ENCODE measurements around the gene NDUFV1. TPM values are rescaled to one million over a fixed set of nuclear protein-coding genes. Genes with fewer than 3 reads are reported as not detected.

Gene NDUFV1
- total RNA-seq, 1 experiment from 2014 or later = 250 TPM

DNA sequence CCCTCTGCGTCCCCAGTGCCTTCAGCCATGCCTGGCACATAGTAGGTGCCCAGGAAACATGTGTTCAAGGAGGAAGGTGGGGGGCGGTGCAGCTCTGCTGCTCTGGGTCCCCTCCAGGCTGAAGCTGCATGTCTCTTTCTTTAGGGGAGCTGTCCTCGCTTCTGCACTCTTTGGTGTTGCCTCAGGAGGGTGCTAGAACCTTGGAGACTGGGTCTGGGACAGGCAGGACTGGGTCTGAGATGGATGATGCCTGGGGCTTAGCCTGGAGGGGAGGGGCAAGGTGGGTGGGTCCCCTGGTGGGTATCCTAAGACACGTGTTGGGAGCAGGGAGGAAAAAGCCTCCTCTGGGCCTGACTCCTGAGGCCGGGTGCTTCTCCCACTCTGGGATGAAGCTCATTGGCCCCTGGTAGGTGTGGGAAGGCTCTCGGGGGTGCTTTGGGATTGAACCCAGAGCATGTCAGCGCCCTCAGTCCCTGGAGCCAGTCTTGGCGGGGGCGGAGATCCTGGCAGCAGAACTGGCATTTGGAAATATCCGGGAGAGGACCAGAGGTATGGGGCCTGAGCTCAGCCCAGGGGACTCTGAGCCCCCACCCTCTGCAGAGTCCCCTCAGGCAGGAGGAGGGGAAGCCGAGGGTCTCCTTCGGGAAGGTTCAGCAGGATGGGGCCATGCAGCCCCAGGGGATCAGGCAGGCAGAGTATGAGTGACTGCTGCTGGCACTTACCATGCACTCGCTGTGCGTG is 29.8 kb upstream of the NDUFV1 start:
- POLR2A ChIA-PET (ENCODE audit: low non-redundant PET) = no interaction called here
- H3K36me3 ChIP-seq (ENCODE audit: insufficient read depth, low read length, poor library complexity, severe bottlenecking) = no peaks in the 10 kb centered on the region
- H3K4me1 ChIP-seq (ENCODE audit: insufficient read depth, low read length, poor library complexity, severe bottlenecking) = peaks cover 8% of the 10 kb centered on the region
- intact Hi-C loops (cut with micrococcal nuclease; ENCODE audit: unreplicated experiment) = no loop called here
- no peak for DNase-seq (ENCODE audit: low spot score)
- no TSS peak for BruUV-seq (replicated peaks)
- H3K4me3 ChIP-seq (ENCODE audit: low read depth, low read length, poor library complexity, severe bottlenecking) = no peak overlapping the region
- no peaks in the 10 kb centered on the region for H3K9me3 ChIP-seq (ENCODE audit: low read depth, low read length, poor library complexity, severe bottlenecking)
- no peaks in the 10 kb centered on the region for H3K27me3 ChIP-seq (replicated peaks; ENCODE audit: insufficient read depth, low read depth, low read length, poor library complexity)
- no peak overlapping the region for H3K27ac ChIP-seq (ENCODE audit: low read depth, low read length, poor library complexity, severe bottlenecking)
- CTCF ChIA-PET = no interaction called here
- TF ChIP-seq EZH2 (IDR thresholded peaks at IDR 0.05; ENCODE audit: borderline replicate concordance, low read depth, low read length, poor library complexity, severe bottlenecking) = no peak
- TF ChIP-seq, protein P1, sequence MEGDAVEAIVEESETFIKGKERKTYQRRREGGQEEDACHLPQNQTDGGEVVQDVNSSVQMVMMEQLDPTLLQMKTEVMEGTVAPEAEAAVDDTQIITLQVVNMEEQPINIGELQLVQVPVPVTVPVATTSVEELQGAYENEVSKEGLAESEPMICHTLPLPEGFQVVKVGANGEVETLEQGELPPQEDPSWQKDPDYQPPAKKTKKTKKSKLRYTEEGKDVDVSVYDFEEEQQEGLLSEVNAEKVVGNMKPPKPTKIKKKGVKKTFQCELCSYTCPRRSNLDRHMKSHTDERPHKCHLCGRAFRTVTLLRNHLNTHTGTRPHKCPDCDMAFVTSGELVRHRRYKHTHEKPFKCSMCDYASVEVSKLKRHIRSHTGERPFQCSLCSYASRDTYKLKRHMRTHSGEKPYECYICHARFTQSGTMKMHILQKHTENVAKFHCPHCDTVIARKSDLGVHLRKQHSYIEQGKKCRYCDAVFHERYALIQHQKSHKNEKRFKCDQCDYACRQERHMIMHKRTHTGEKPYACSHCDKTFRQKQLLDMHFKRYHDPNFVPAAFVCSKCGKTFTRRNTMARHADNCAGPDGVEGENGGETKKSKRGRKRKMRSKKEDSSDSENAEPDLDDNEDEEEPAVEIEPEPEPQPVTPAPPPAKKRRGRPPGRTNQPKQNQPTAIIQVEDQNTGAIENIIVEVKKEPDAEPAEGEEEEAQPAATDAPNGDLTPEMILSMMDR (conservative IDR thresholded peaks at IDR 0.05; ENCODE audit: low read depth, low read length) = peak; percentile 36

DNA sequence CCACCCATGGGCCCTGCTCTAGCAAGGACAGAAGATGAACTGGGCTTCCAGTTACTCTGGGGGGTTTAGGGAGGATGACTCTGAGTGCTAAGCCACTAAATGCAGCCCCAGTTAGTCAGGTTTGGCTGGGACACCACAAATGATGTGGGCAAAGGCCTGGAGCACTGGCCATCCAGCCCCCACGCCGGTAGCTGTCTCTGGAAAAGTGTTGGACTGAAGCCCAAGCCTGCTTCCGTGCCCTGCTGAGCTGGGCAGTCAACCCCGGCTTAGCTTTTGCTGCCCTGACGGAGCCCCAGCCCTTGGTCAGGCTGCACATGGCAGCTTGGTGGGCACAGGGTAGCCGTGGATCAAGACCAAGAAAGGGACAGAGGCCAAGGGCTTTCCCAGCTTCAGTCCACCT is 28.8 kb upstream of the NDUFV1 start:
- ChIA-PET POLR2A (ENCODE audit: low non-redundant PET) (no interaction called here), CTCF (no interaction called here)
- no TSS peak for BruUV-seq (replicated peaks)
- Histone ChIP-seq H3K36me3 (ENCODE audit: insufficient read depth, low read length, poor library complexity, severe bottlenecking) (no peaks in the 10 kb centered on the region), H3K27me3 (replicated peaks; ENCODE audit: insufficient read depth, low read depth, low read length, poor library complexity) (no peaks in the 10 kb centered on the region), H3K9me3 (ENCODE audit: low read depth, low read length, poor library complexity, severe bottlenecking) (no peaks in the 10 kb centered on the region), H3K4me3 (ENCODE audit: low read depth, low read length, poor library complexity, severe bottlenecking) (no peak overlapping the region), H3K27ac (ENCODE audit: low read depth, low read length, poor library complexity, severe bottlenecking) (no peak overlapping the region), H3K4me1 (ENCODE audit: insufficient read depth, low read length, poor library complexity, severe bottlenecking) (peaks cover 17% of the 10 kb centered on the region)
- no peak for DNase-seq (ENCODE audit: low spot score)
- intact Hi-C loops (cut with micrococcal nuclease; ENCODE audit: unreplicated experiment) = no loop called here
- no peak for TF ChIP-seq EZH2 (IDR thresholded peaks at IDR 0.05; ENCODE audit: borderline replicate concordance, low read depth, low read length, poor library complexity, severe bottlenecking)
- TF ChIP-seq, protein P1 (conservative IDR thresholded peaks at IDR 0.05; ENCODE audit: low read depth, low read length) = no peak

GRCh38 chr11:67581469-67581868 is 25.3 kb upstream of the NDUFV1 start:
- H3K9me3 ChIP-seq (ENCODE audit: low read depth, low read length, poor library complexity, severe bottlenecking) = no peaks in the 10 kb centered on the region
- CTCF ChIA-PET = no interaction called here
- no peaks in the 10 kb centered on the region for H3K27me3 ChIP-seq (replicated peaks; ENCODE audit: insufficient read depth, low read depth, low read length, poor library complexity)
- H3K36me3 ChIP-seq (ENCODE audit: insufficient read depth, low read length, poor library complexity, severe bottlenecking) = peaks cover 18% of the 10 kb centered on the region
- H3K27ac ChIP-seq (ENCODE audit: low read depth, low read length, poor library complexity, severe bottlenecking) = no peak overlapping the region
- H3K4me3 ChIP-seq (ENCODE audit: low read depth, low read length, poor library complexity, severe bottlenecking) = no peak overlapping the region
- BruUV-seq (replicated peaks) = no TSS peak
- DNase-seq (ENCODE audit: low spot score) = no peak
- intact Hi-C loops (cut with micrococcal nuclease; ENCODE audit: unreplicated experiment) = no loop called here
- POLR2A ChIA-PET (ENCODE audit: low non-redundant PET) = no interaction called here
- TF ChIP-seq EZH2 (IDR thresholded peaks at IDR 0.05; ENCODE audit: borderline replicate concordance, low read depth, low read length, poor library complexity, severe bottlenecking) = no peak
- TF ChIP-seq, protein P1 (conservative IDR thresholded peaks at IDR 0.05; ENCODE audit: low read depth, low read length) = no peak
- peaks cover 30% of the 10 kb centered on the region for H3K4me1 ChIP-seq (ENCODE audit: insufficient read depth, low read length, poor library complexity, severe bottlenecking)

All from A673 (cell line).